Hematopoietic multipotent progenitor cell treated with erythropoietin and hydrocortisone succinate and interleukin-3 and kit ligand, for 4 days (in vitro differentiated cells): ENCODE measurements around the gene SERPINA3.
"Not testable (repeated sequence)": the region's sequence is repeated elsewhere in the genome, so short reads cannot be mapped to it uniquely, and the experiment has no call there.

ENCODE experiments used
- DNase-seq: peaks from one replicate; pipeline ENCODE4 v3.0.0-alpha.2; 2015

SERPINA3 gene

DNA sequence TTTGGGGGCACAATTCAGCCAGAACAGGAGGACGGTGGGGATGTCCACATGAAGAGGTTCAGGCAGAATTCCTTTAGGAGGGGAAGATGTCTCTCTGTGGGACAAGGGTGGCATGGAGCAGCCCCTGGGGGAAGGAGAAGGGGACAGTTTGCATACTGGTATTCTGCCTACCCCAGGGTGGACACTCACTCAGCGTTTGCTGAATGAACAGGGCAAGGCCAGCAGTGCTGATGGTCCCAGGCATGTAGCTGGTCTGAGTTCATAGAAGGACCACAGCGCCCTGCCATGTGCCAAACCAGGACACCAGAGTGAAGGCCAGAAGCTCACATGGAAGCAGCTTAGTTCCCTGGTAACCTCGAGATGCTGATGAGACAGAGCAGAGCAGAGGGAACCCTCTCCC lies 25.6 kb upstream of the SERPINA3 start:
- no peak for DNase-seq

DNA sequence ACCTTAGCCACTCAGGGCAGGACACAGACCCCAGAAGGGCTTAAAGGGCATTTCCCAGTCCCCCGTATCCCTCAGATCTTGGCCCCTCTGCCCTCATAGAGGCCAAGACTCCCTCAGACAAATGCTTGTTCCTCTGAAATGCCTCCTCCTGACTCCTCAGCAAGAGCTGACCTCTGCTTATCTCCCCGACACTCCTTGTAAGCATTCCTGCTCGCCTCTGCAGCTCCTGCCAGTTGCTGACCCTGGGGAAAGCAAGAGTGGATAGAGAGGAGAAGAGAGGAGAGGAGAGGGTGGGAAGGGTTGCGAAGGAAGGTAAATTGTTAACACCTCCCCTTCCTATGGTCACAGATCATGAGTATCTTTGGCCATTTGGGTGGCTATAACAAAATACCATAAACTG lies 23.9 kb upstream of the SERPINA3 start:
- no peak for DNase-seq

DNA sequence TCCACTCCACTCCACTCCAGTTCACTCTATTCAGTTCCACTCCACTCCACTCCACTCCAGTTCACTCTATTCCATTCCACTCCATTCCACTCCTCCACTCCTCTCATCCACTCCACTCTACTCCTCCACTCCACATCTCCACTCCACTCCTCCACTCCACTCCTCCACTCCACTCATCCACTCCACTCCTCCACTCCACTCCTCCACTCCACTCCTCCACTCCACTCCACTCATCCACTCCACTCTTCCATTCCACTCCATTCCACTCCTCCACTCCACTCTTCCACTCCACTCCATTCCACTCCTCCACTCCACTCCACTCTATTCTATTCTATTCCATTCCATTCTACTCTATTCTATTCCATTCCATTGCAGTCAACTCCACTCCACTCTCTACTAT lies 21.1 kb upstream of the SERPINA3 start:
- no peak for DNase-seq

DNA sequence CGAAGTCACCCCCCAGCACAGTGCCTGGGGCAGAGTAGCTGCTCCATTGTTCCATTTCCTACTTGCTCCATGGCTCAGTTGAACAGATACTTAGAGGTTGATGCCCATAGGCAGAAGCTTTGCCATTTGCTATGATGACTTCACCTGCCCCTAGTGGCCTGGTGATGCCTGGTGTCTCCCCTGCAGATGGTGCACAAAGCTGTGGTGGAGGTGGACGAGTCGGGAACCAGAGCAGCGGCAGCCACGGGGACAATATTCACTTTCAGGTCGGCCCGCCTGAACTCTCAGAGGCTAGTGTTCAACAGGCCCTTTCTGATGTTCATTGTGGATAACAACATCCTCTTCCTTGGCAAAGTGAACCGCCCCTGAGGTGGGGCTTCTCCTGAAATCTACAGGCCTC lies 20.3 kb upstream of the SERPINA3 start:
- DNase-seq, result no peak

DNA sequence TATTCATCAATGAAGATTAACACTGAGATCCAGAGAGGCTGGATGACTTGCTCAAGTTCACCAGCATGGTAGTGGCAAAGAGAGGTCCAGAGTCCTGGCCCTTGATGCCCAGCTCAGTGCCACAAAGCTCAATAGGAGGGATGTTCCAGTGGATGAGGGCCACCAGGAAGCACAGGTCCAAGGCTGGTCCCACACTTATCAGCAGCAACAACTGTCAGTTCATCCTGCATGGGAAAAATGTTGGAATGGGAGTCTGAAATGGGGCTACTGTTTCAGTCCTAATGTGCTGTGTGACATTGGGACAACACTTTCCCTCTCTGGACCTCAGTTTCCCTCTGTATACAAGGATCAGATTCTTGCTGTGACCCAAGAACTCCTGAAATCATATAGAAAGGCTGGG lies 19.7 kb upstream of the SERPINA3 start:
- DNase-seq, result no peak

DNA sequence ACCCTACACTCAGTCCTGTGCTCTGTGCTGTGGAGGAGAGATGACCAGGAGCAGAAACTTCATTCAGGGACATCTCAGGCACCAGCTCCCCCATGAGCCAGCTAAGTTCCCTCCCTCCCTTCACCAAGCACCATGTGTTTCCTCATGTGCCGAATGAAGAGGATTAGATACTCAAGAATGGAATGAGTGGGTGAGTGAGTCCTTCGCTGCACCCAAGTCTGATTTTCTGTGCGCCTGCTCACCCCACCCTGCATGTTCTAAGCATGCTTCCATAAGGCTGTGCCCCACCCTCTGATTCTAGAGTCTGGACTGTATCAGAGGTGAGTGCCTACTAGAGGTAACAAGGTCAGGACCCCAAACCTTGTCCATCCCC lies 18.8 kb upstream of the SERPINA3 start:
- no peak for DNase-seq

DNA sequence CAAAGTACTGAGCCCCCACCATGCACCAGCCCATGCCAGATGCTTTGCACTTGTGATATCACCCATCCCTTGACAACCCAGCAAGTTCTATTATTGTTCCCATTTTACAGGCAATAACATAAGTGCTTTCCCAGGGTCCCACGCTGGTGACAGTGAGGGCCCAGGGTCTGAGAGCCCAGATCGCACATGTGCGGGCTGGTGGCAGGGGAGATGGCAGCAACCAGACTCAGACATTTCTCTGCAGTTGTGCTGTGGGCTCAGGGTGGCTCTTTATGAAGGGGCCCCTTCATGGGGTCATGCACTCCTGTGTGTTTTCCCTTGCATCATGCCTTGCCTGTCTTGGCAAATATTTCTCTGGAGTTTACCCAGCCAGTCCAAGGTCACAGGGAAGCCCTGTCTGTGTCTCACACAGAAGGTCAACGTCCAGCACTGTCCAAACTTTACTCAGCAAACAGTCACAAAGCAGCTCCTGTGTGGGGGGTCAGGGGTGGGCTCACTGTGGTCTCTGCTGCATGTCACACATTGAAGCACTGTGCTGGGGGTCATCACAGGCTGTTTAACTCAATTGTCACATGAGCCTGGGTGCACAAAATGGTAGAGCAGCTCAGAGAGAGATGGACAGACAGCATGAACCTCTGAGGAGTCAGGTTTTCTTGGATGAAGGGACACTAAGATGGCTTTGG lies 18.3 kb upstream of the SERPINA3 start:
- no peak for DNase-seq

DNA sequence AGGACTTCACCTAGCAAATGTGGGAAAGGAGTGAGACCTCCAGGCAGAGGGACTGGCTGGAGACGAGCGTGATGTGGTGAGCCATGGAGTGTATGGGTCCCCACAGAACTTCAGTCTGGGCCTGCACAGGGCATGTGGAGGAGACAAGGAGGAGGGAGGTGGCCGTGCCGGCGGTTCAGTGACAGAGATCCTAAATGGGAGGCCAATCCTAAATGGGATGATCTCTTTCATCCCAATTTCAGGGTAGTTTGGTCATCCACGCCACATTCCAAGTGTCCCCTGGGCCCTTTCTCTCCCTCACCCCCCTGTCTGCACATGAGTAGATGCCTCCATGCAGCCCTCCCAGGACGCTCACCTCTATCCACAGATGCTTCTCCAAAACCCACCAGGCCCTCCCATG lies 17.8 kb upstream of the SERPINA3 start:
- no peak for DNase-seq

DNA sequence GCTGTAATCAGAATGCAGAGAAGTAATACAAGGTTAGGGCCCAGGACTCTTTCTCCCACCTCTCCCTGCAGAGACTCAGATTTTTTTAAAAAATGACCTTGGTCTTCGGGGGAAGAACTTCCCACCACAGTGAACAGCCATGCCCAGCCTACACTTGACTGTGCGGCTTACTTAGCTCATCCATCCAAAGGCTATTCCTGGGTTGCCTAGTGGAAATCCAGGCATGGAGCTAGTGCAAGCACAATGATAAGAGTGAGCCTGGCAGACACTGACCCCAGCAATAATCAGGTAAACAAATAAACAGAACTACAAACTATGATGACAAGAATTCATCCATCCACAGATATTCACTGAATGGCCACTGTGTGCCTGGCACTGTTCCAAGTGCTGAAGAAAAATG lies 16.3 kb upstream of the SERPINA3 start:
- DNase-seq, result no peak

DNA sequence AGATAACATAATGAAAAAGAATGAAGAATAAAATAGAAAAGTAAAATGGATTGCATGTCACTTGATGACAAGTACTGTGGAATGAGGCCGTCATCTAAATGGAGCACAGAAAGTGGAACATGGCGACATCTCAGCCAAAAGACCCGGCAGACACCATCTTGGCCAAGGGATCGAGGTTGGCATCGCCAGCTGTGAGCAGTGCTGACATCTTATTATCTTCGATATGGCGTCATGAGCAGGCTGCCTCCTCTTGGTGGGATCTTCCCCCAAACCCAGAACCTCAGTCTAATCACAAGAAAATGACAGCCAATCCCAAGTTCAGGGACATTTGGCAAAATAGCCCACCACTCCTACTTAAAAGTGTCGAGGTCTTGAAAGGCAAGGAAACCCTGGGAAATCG lies 15.8 kb upstream of the SERPINA3 start:
- DNase-seq, result no peak

DNA sequence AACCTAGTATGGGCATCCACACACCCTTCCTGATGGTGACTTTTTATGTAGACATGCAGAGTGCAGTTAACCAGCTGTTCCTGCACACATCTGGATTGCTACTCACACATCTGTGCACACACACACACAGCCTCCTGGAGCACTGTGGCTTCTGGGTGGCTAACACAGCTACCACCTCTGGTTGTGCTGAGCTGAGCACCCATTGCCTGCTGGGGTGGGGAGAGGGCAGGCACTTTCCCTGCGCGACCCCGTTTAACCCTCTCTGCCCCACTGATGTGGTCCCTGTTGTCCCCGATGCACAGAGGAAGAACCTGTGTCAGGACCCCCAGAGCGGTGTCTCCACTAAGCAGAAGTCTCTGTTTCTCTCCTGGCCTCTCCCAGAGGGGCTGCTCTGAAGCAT lies 14.4 kb upstream of the SERPINA3 start:
- DNase-seq, result no peak

DNA sequence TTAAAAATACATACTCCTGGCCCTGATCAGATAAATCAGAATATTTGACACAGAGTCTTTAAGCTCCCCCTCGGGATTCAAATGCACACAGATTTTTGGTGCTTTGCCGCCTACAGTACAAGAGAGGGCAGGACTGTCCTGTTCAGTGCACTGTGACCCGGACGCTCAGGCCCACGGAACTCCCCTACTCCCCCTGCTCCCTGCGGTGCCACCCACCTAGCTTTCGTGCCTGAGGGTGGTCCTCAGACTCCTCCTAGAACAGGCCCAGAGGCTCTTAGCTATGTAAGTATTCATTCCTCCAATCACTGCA lies 13.7 kb upstream of the SERPINA3 start:
- DNase-seq, result no peak

DNA sequence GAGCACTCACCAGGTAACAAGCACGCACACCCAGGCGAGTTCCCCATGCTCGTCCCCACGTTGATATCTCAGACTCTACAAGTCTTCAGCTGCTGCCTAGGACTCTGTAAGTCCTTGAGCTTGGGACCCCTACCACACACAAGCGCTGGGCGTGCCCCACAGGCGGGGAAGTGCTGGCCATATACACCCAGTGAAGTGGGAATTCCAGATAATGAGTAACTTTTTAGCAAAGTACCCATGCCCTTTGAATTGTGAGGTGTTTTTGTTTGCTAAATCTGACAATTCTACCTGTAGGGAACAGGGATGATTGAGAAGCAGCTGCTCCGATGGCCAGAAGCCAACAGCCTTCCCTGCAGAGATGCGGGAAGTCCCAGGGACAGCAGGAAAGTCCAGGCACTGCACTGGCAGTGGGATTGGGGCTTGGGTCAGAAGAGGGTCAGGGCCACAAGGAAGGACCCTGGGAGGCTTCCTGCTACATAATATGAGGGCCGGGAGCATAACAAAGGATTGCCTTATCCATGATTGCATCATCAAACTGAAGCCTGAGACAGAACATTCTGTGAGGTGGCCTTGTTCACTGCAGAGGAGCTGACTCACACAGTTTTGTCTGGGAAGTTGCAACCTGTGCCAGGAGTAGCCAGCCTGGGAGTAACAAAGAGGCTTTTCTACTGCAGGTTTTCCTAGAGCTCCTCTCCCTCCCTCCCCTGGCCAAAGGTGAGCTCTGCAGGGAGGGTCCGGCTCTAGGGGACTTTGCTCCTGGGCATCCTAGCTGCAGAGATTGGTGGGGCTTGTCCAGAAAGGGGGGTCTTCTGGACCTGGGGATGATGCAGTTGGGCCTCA lies 13.2 kb upstream of the SERPINA3 start:
- no peak for DNase-seq

DNA sequence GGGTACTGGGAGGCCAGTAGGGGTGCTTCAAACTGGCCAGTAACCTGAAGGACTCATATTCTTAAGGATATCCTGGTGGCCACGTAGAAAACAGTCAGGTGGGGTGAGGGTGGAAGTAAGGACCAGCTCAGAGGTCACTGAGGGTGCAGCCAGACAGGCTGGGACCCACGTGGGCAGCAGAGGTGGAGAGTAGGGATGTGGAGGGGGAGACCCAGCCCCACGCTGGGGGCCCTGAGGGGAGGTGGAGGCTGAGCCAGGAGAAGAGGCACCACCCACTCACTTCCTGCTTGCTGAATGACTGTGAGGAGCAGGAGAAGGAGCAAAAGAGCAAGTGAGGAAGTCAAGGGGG lies 12.6 kb upstream of the SERPINA3 start:
- DNase-seq, result no peak

DNA sequence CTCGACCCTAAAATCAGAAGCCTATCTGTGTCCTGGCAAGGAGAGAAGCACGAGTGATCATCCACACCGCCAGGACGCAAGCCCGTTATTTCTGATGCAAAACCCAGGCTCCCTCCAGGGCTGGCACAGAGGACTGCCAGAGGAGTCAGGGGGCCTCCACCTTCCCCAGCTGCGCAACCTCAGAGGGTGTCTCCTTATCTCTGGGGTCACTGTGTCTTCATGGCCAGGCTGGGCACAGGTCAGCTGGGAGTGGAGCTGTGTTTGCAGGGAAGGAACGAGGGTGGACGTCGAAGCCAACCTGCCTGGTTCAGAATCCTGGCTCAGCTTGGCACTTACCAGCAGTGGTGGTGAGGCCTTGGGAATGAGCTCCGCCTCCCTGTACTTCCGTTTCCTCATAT lies 12.0 kb upstream of the SERPINA3 start:
- DNase-seq, result no peak

DNA sequence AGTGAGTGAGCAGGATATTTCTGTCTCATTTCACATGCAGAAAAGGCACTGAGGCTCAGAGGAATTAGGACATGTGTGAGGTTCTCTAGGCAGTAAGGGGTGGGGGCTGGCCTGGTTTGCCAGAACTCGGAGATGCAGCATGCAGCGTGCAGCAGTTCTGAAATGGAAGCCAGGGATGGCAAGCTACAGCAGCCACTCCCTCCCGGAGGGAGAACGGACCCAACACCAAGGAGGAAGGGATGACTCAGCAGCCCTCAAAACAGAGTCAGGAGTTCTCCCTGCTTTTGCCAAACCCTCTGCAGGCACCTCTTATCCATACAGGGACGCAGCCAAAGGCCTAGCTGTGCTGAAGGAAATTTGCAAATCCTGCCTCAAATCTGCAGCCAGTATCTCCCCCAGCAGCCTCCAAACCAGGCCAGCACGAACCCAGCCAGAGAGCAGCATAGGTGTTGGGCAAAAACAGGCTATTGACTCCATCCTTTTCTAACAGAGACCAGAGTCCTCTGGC lies 10.3 kb upstream of the SERPINA3 start:
- peak; percentile 5 for DNase-seq

DNA sequence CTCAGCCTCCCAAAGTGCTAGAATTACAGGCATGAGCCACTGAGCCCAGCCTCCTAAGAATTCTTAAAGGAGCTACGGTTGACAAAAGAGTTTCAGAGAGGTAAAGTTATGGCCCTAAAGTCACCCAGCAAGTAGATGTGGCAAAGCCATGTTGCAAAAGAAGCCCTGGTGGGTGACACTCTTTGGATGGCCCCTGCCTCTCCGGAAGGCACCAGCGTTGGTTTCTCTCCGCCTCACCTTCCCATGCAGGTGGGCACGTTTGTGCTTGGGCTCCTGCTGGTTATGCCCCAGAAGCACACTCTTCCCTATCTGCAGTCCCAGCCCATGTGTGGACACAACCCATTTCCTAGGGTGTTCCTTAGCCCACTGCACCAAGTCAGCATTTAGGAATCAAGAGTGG lies 9.5 kb upstream of the SERPINA3 start:
- DNase-seq, result no peak

DNA sequence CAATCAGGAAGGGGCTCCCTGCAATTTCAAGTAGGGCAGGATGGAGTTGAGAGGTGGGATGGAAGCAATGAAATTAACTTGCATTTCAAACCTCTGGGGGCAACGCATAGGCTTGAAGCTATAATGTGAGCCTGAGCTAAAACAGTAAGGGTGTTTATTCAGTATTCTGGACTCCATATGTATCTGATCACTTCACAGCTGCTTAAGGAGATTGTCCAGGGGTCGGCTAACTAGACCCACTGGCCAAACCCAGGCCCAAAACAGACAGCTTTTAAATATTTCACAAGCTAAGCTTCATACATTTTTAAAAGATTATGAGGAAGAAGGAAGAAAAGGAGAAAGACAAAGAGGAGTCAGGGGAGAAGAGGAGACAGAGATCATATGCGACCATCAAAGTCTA lies 6.8 kb upstream of the SERPINA3 start:
- DNase-seq, result no peak

DNA sequence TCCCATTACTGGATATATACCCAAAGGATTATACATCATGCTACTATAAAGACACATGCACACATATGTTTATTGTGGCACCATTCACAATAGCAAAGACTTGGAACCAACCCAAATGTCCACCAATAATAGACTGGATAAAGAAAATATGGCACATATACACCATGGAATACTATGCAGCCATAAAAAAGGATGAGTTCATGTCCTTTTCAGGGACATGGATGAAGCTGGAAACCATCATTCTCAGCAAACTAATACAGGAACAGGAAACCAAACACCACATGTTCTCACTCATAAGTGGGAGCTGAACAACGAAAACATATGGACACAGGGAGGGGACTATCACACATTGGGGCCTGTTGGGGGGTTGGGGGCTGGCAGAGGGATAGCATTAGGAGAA lies 3.2 kb upstream of the SERPINA3 start:
- not testable (repeated sequence) for DNase-seq

DNA sequence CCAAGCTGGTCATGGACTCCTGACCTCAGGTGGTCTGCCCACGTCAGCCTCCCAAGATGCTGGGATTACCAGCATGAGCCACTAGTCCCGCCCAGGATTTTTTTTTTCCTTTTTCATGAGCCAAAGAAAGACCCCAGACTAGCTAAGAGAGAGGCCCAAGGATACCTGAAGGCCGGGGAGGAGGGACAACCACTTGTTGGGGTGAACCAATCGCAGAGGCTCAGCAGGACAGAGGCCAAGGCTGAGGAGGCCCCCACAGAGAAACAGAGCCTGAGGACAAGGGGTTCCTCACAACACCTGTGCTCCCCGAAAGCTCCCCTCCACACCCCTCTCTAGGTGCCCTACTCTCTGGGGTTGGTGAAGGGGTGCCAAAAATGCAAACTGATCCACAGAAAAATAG lies 1.0 kb upstream of the SERPINA3 start:
- no peak for DNase-seq

DNA sequence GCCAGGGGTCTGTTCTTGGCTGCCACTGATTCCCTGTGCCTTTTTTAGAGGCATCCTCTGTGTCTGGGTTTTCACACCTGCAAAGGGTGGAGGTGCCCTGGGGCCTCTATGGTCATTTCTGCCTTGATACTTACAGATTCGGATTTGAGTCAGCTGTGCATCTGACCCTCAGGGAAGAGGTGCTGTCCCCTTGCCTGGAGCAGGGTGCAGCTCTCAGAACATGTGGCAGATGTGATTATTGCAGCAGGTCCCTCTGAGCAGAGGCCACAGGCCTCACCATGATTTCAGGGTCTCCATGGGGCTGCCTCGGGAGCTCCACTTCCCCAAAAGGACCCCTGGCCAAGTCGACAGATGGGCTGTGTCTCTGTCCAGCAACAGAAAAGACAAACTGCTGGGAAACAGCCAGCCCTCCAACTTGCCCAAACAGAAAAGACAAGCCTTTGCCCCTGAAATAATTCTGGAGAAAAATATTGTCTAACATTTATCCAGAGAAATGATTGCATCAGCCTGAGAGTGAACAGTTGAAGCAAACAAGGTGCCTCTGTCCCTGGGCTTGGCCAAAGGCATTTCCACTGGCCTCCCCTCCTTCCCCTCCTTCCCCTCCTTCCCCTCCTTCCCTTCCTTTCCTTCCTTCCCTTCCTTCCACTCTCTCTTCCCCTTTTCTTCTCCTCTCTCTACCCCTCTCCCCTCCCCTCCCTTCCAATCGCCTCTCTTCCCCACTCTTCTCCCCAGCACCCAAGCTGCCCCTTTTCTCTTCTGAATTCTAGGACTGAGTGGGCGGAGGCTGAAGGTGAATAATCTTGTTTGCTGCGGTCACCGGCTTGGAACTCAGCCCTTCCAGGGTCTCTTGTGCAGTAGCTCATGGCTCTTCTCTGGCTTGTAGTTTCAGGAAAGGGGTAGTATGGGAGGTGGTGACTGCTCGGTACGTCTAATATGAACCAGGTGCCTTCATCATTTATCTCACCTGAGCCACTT lies 676 bp downstream of the SERPINA3 start:
- no peak for DNase-seq

DNA sequence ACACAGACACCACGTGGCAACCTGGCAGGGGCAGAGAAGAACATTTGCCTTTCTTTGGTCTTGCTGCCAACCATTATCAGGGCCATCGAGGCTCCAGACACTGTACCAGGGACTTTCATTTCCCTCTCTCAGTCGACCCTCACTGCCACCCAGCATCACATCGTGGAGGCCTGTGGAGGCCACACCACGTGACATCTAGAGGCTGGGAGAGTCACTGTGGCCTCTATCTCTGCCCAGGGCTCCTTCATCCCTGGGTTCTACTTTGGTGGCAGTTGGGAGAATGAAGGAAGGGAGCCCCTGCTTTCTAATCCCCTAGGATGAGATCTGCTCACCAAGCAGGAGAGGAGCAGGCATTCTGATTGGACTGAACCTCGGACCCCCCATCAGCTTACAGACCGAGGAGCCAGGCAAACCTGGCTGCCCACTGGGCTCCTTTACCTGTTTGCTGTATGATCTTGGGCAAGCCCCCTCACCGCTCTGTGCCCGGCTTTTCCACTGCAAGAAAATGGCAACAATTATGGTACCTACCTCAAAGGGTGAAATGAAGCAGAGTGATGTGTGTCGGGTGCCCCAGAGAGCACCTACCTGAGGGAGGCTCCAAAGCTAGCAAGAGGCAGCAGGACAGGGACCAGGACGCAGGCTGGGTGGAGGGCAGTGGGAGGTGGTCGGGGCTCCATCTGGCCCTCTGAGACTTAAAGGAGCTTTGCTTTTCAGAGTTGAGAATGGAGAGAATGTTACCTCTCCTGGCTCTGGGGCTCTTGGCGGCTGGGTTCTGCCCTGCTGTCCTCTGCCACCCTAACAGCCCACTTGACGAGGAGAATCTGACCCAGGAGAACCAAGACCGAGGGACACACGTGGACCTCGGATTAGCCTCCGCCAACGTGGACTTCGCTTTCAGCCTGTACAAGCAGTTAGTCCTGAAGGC lies 1.8 kb downstream of the SERPINA3 start:
- no peak for DNase-seq

DNA sequence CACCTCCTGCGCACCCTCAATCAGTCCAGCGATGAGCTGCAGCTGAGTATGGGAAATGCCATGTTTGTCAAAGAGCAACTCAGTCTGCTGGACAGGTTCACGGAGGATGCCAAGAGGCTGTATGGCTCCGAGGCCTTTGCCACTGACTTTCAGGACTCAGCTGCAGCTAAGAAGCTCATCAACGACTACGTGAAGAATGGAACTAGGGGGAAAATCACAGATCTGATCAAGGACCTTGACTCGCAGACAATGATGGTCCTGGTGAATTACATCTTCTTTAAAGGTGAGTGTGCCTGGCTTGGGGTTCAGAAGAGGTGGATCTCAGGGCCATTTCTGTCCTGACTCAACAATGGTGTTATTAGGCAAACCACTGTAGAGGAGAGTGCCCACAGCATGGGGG lies 2.6 kb downstream of the SERPINA3 start:
- DNase-seq, result no peak
